Uterus (tissue), 2 donors: ENCODE data around the gene LGALS7B.

Experiments
- POLR2A ChIP-seq, 2 donors: fragments of 450-650 bp; IDR thresholded peaks; one replicate each; pipeline ENCODE4 v1.6.1; 2016; ENCODE audit warnings: antibody characterized with exemption in 2 of 2, mild to moderate bottlenecking in 1 of 2, moderate library complexity in 1 of 2
- TF ChIP-seq, protein P1 (sequence below), 4 experiments: fragments of 200-600 bp in 2 of 4; fragments of 450-650 bp in 2 of 4; sonication (generic) in 2 of 4; IDR thresholded peaks; one replicate each; pipeline ENCODE4 v1.5.1; 2016 to 2019; ENCODE audit warnings: antibody characterized with exemption in 4 of 4, mild to moderate bottlenecking in 2 of 4, moderate library complexity in 1 of 4

DNA sequence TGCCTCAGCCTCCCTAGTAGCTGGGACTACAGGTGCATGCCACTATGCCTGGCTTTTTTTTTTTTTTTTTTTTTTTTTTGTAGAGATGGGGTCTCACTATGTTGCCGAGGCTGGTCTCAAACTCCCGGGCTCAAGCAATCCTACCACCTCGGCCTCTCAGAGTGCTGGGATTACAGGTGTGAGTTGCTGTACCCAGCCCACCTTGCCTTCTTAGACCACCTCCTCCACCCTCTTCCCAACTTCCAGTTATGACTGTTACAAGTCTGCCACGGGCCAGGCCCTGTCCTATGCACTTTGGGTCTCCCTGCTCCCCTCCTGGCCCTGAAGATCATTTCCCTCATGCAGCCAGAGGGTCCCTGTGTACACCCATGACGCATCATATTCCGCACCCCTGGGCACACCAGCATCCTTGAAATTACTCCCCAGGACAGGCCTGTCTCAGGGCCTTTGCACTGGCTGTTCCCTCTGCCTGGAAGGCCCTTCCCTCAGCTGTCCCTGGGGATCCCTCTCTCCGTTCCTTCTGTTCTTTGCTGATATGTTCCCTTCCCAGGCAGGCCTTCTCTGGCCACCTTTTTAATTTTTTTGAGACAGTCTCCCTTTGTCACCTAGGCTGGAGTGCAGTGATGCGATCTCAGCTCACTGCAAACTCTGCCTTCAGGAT, 20.7 kb downstream of the LGALS7B start:
- TF ChIP-seq, protein P1, sequence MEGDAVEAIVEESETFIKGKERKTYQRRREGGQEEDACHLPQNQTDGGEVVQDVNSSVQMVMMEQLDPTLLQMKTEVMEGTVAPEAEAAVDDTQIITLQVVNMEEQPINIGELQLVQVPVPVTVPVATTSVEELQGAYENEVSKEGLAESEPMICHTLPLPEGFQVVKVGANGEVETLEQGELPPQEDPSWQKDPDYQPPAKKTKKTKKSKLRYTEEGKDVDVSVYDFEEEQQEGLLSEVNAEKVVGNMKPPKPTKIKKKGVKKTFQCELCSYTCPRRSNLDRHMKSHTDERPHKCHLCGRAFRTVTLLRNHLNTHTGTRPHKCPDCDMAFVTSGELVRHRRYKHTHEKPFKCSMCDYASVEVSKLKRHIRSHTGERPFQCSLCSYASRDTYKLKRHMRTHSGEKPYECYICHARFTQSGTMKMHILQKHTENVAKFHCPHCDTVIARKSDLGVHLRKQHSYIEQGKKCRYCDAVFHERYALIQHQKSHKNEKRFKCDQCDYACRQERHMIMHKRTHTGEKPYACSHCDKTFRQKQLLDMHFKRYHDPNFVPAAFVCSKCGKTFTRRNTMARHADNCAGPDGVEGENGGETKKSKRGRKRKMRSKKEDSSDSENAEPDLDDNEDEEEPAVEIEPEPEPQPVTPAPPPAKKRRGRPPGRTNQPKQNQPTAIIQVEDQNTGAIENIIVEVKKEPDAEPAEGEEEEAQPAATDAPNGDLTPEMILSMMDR (IDR thresholded peaks at IDR 0.05) = no peak
- TF ChIP-seq POLR2A (IDR thresholded peaks at IDR 0.05) = no peak
